B cell (primary cell): Measurements from ENCODE around the gene GPR18. TPM values are rescaled to one million over a fixed set of nuclear protein-coding genes. Genes with fewer than 3 reads are reported as not detected.

Experiments used
- ATAC-seq: fragments of 200-7000 bp; cut with Tn5 transposase; one replicate; pipeline ENCODE4 v1.10.0; 2021; ENCODE audit warnings: low read depth, mild to moderate bottlenecking, moderate number of reproducible peaks, moderate library complexity
- CTCF ChIA-PET: fragments of 350-600 bp; sonication (Branson Sonifier 250); formaldehyde crosslinking; loops from one replicate; lab custom pipeline; 2021; ENCODE audit warnings: antibody characterized with exemption, inconsistent platforms; lab: Charles Lee
- POLR2A ChIA-PET: fragments of 350-600 bp; sonication (Branson Sonifier 250); formaldehyde crosslinking; loops from one replicate; lab custom pipeline; 2021; ENCODE audit warnings: antibody characterized with exemption; lab: Charles Lee
- DNase-seq: peaks from one replicate; pipeline ENCODE4 v3.0.0; 2013
- H2AFZ ChIP-seq: 2 replicates; pipeline ENCODE4 v1.6.1; 2012; ENCODE audit warnings: mild to moderate bottlenecking, low read depth, low read length; ENCODE audit not compliant: insufficient read depth, poor library complexity, severe bottlenecking
- H3K27ac ChIP-seq, 2 donors: 1 replicate in 1 of 2; 2 replicates in 1 of 2; pipeline ENCODE4 v1.5.1; 2012 to 2013; ENCODE audit warnings: low read length in 2 of 2, mild to moderate bottlenecking in 2 of 2, moderate library complexity in 1 of 2
- H3K27me3 ChIP-seq, 4 experiments: fragments of 200-600 bp in 1 of 4; sonication (generic) in 1 of 4; replicated peaks in 1 of 4; 1 replicate in 2 of 4; 2 replicates in 2 of 4; pipeline versions ENCODE4 v1.6.1 to v1.7.0; 2013 to 2016; ENCODE audit warnings: low read length in 3 of 4, mild to moderate bottlenecking in 2 of 4, mixed read lengths in 1 of 4, moderate library complexity in 1 of 4; ENCODE audit not compliant: insufficient read depth in 4 of 4, control insufficient read depth in 3 of 4; ENCODE audit errors: control extremely low read depth in 1 of 4
- H3K36me3 ChIP-seq, 2 experiments: replicated peaks in 1 of 2; 1 replicate in 1 of 2; 2 replicates in 1 of 2; pipeline versions ENCODE4 v1.6.1 to v1.7.1; 2013; ENCODE audit warnings: low read length in 1 of 2; ENCODE audit not compliant: insufficient read depth in 2 of 2, control insufficient read depth in 1 of 2; ENCODE audit errors: control extremely low read depth in 1 of 2, extremely low read depth in 1 of 2
- H3K4me1 ChIP-seq, 2 donors: fragments of 200-600 bp in 1 of 2; sonication (generic) in 1 of 2; 1 replicate in 1 of 2; 2 replicates in 1 of 2; pipeline versions ENCODE4 v1.5.1 to v1.6.1; 2013 to 2017; ENCODE audit warnings: low read length in 2 of 2; ENCODE audit not compliant: control insufficient read depth in 2 of 2, insufficient read depth in 2 of 2
- H3K4me2 ChIP-seq: replicated peaks from 2 replicates; pipeline ENCODE3; 2012; ENCODE audit warnings: mild to moderate bottlenecking, low read depth, low read length; ENCODE audit not compliant: poor library complexity, severe bottlenecking
- H3K4me3 ChIP-seq, 5 experiments: fragments of 200-600 bp in 1 of 5; sonication (generic) in 1 of 5; 1 replicate in 3 of 5; 2 replicates in 2 of 5; pipeline versions ENCODE4 v1.5.1 to v1.7.0; 2011 to 2016; ENCODE audit warnings: low read length in 4 of 5, mild to moderate bottlenecking in 4 of 5, low read depth in 2 of 5, control low read depth in 1 of 5, moderate library complexity in 1 of 5; ENCODE audit not compliant: insufficient read depth in 1 of 5; ENCODE audit errors: control extremely low read depth in 1 of 5, extremely low read depth in 1 of 5
- H3K79me2 ChIP-seq: fragments of 200-600 bp; sonication (generic); one replicate; pipeline ENCODE4 v1.6.0; 2016; ENCODE audit warnings: low read length; ENCODE audit not compliant: control insufficient read depth, insufficient read depth
- H3K9ac ChIP-seq: fragments of 200-600 bp; sonication (generic); 2 replicates; pipeline ENCODE4 v1.6.1; 2017; ENCODE audit warnings: mild to moderate bottlenecking, low read length, moderate library complexity
- H3K9me3 ChIP-seq, 3 donors: one replicate each; pipeline versions ENCODE4 v1.6.1 to v1.7.1; 2013; ENCODE audit warnings: low read length in 2 of 3; ENCODE audit not compliant: control insufficient read depth in 2 of 3, insufficient read depth in 1 of 3; ENCODE audit errors: control extremely low read depth in 1 of 3
- H4K20me1 ChIP-seq: 2 replicates; pipeline ENCODE4 v1.6.0; 2012; ENCODE audit warnings: mild to moderate bottlenecking, low read length; ENCODE audit not compliant: insufficient read depth, control insufficient read depth, poor library complexity, severe bottlenecking
- H3K27ac Mint-ChIP-seq: one replicate; pipeline ENCODE4 v1.8.0; 2021; ENCODE audit warnings: mixed read lengths
- H3K27me3 Mint-ChIP-seq: one replicate; pipeline ENCODE4 v1.8.0; 2021; ENCODE audit warnings: mixed read lengths
- H3K4me1 Mint-ChIP-seq: one replicate; pipeline ENCODE4 v1.8.0; 2021; ENCODE audit warnings: mixed read lengths
- H3K4me3 Mint-ChIP-seq: one replicate; pipeline ENCODE4 v1.8.0; 2021; ENCODE audit warnings: mixed read lengths
- H3K9me3 Mint-ChIP-seq: one replicate; pipeline ENCODE4 v1.8.0; 2022; ENCODE audit warnings: mixed read lengths; ENCODE audit not compliant: insufficient read depth
- CTCF ChIP-seq: fragments of 200-600 bp; IDR thresholded peaks from one replicate; pipeline ENCODE4 v1.8.0; 2022; ENCODE audit warnings: antibody characterized with exemption, mild to moderate bottlenecking
- EZH2 ChIP-seq: IDR thresholded peaks from 2 replicates; pipeline ENCODE4 v1.6.1; 2012; ENCODE audit warnings: borderline replicate concordance, low read depth, mild to moderate bottlenecking, moderate library complexity, low read length; ENCODE audit not compliant: insufficient read depth, poor library complexity, severe bottlenecking
- WGBS: methylation state at CpG from one replicate; pipeline ENCODE4 v1.1.5; 2013; ENCODE audit warnings: missing lambda C conversion rate; ENCODE audit not compliant: insufficient coverage; 5-methylcytosine and 5-hydroxymethylcytosine counted together
- intact Hi-C: fragments of 100-400 bp; cut with micrococcal nuclease; formaldehyde crosslinking; loops from one replicate; pipeline ENCODE4 v1.10.0; 2022
- polyA plus RNA-seq: library from polyadenylated mRNA; depleted of rRNA; stranded (reverse); fragments of >200 nt; gene quantifications from 2 replicates; pipeline ENCODE4 v1.2.3, GENCODE V29; 2012
- total RNA-seq, 2 donors: library from RNA; stranded (reverse); fragments of 120-200 nt in 1 of 2; gene quantifications; 1 replicate in 1 of 2; 2 replicates in 1 of 2; pipeline versions ENCODE4 v1.2.3 to v1.2.4, GENCODE V29; 2013 to 2022

Gene GPR18
- total and polyA plus RNA-seq, 2 donors (not counting 1 experiment from before 2014, with no cell fraction given): 19.1 to 54.8 TPM

DNA sequence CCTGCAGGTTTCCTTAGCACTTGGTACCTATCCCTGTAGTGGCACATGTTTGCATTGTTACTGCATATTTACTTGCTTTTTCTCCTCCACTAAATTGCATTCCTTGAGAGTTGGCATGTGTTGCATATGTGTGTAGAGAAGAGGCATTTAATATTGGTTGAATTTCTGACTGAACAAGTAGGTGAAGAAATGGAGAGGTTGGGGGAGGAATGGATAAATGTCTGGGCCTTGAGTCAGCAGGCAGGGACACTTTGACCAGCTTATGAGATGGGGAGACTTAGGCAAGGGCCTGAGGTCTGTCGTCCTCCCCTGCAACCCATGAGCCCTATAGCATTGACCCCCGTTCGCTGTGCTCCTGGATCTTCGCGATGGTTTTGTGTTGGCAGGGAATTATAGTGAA, 2.0 kb upstream of the GPR18 start:
- peaks cover 89% of the 10 kb centered on the region for H3K79me2 ChIP-seq
- H3K36me3 ChIP-seq: peaks cover 0 to 16% of the 10 kb centered on the region in 2 experiments
- peak overlapping the region; percentile 86 to 90 for H3K27ac ChIP-seq
- CTCF ChIA-PET: interaction anchor here (0.9 to 2.8 kb wide), 10 partner anchors 10 to 176 kb away, joined by 3 to 42 read pairs (median 5); partner anchors contain the start of gene UBAC2
- TF ChIP-seq CTCF (no peak), EZH2 (no peak)
- intact Hi-C loops: loop anchor here (10.0 kb wide), 1 partner anchor 1255 kb away; no protein-coding TSS in a partner anchor
- POLR2A ChIA-PET: interaction anchor here (1.2 to 1.5 kb wide), 2 partner anchors 60 to 83 kb away, joined by 4 read pairs; partner anchors contain the start of gene UBAC2
- ATAC-seq (no peak), DNase-seq (no peak)
- peaks cover 70 to 73% of the 10 kb centered on the region in 2 donors for H3K4me1 ChIP-seq
- H3K27me3 Mint-ChIP-seq: no peaks in the 10 kb centered on the region
- peak overlapping the region; percentile 41 for H3K9ac ChIP-seq
- H3K9me3 Mint-ChIP-seq: no peaks in the 10 kb centered on the region
- 100% methylated on average over 2 of the region's 5 CpGs for WGBS
- peaks cover 0 to 2% (median 0%) of the 10 kb centered on the region in 3 donors for H3K9me3 ChIP-seq
- no peaks in the 10 kb centered on the region for H3K27me3 ChIP-seq
- H2AFZ ChIP-seq: no peak overlapping the region
- peak overlapping the region; percentile 91 for H3K27ac Mint-ChIP-seq
- H4K20me1 ChIP-seq: no peaks in the 10 kb centered on the region
- peaks cover 85% of the 10 kb centered on the region for H3K4me1 Mint-ChIP-seq
- peak overlapping the region in 1 of 5 experiments; percentile 84 for H3K4me3 ChIP-seq
- H3K4me3 Mint-ChIP-seq: peak overlapping the region; percentile 98
- H3K4me2 ChIP-seq: peak overlapping the region; percentile 84

- CTCF ChIA-PET: interaction anchor here (0.8 to 9.6 kb wide), 12 partner anchors 9 to 177 kb away, joined by 3 to 109 read pairs (median 12); partner anchors contain the start of gene UBAC2
- intact Hi-C loops: loop anchor here (1.0 to 10.0 kb wide), 6 partner anchors 23 to 346 kb away; partner anchors contain the start of genes CLYBL and UBAC2
- peak; percentile 50 for ATAC-seq
- Histone ChIP-seq H3K27me3 (no peaks in the 10 kb centered on the region), H3K4me2 (peak overlapping the region; percentile 84), H4K20me1 (no peaks in the 10 kb centered on the region), H3K4me1 (peaks cover 63 to 70% of the 10 kb centered on the region in 2 donors), H3K9ac (peak overlapping the region; percentile 84), H3K79me2 (peaks cover 89% of the 10 kb centered on the region), H3K27ac (peak overlapping the region; percentile 86 to 90), H3K4me3 (peak overlapping the region; percentile 60 to 98 (median 79)), H3K36me3 (peaks cover 0 to 28% of the 10 kb centered on the region in 2 experiments), H2AFZ (no peak overlapping the region), H3K9me3 (peaks cover 0 to 2% (median 0%) of the 10 kb centered on the region in 3 donors)
- Mint-ChIP-seq H3K9me3 (no peaks in the 10 kb centered on the region), H3K27ac (peak overlapping the region; percentile 96), H3K4me1 (peaks cover 83% of the 10 kb centered on the region), H3K27me3 (no peaks in the 10 kb centered on the region), H3K4me3 (peak overlapping the region; percentile 98)
- peak; percentile 85 for DNase-seq
- no CpG with 5 or more reads among the region's 3 CpGs for WGBS
- POLR2A ChIA-PET: interaction anchor here (1.2 to 2.1 kb wide), 4 partner anchors 31 to 116 kb away, joined by 4 to 15 read pairs (median 5); partner anchors contain the start of gene UBAC2
- TF ChIP-seq CTCF: no peak
- TF ChIP-seq EZH2: no peak
Observed at GRCh38 chr13:99258946-99259345, 767 bp upstream of the GPR18 start.
